IMR-90 (cell line): ENCODE results near the gene ITCH. TPM values are rescaled to one million over a fixed set of nuclear protein-coding genes. Genes with fewer than 3 reads are reported as not detected.

Source experiments
- ATAC-seq: fragments of 200-7000 bp; cut with Tn5 transposase; 2 replicates; pipeline ENCODE4 v1.9.1; 2020; ENCODE audit warnings: low read depth, mild to moderate bottlenecking, moderate library complexity
- BruUV-seq: library from RNA; stranded (reverse); fragments of 400-500 nt; replicated peaks from 2 replicates; lab custom pipeline; 2021; lab: Mats Ljungman, UMichigan
- CTCF ChIA-PET: fragments of 300-600 bp; formaldehyde crosslinking; extraction: SDS; loops from one replicate; lab custom pipeline; 2021; ENCODE audit warnings: antibody characterized with exemption; lab: Yijun Ruan, JAX
- POLR2A ChIA-PET: fragments of 300-600 bp; sonication (Branson Sonifier 250); formaldehyde crosslinking; loops from one replicate; lab custom pipeline; 2022; ENCODE audit warnings: antibody characterized with exemption; ENCODE audit not compliant: unreplicated experiment; lab: Charles Lee
- DNase-seq: peaks from one replicate; pipeline ENCODE4 v3.0.0; 2013
- H2AFZ ChIP-seq: replicated peaks from 2 replicates; pipeline ENCODE3; 2013; ENCODE audit warnings: low read length, mild to moderate bottlenecking; ENCODE audit not compliant: poor library complexity
- H2AK5ac ChIP-seq: 2 replicates; pipeline ENCODE4 v1.6.1; 2013; ENCODE audit warnings: low read depth, low read length, inconsistent platforms
- H2AK9ac ChIP-seq: replicated peaks from 2 replicates; pipeline ENCODE3; 2013; ENCODE audit warnings: mild to moderate bottlenecking, low read depth, low read length, moderate library complexity; ENCODE audit not compliant: poor library complexity
- H2BK120ac ChIP-seq: 2 replicates; pipeline ENCODE4 v1.6.1; 2013; ENCODE audit warnings: low read depth, low read length, inconsistent platforms
- H2BK15ac ChIP-seq: 3 replicates; pipeline ENCODE4 v1.6.1; 2013; ENCODE audit warnings: low read depth, low read length, inconsistent platforms
- H2BK20ac ChIP-seq: 2 replicates; pipeline ENCODE4 v1.6.1; 2013; ENCODE audit warnings: low read depth, mild to moderate bottlenecking, inconsistent platforms, low read length, moderate library complexity
- H2BK5ac ChIP-seq: 2 replicates; pipeline ENCODE4 v1.6.1; 2013; ENCODE audit warnings: mild to moderate bottlenecking, low read depth, low read length, inconsistent platforms; ENCODE audit not compliant: poor library complexity, severe bottlenecking
- H3K14ac ChIP-seq: replicated peaks from 2 replicates; pipeline ENCODE4 v1.6.1; 2013; ENCODE audit warnings: low read depth, low read length, inconsistent platforms
- H3K18ac ChIP-seq: 2 replicates; pipeline ENCODE4 v1.6.1; 2013; ENCODE audit warnings: low read depth, low read length, control low read depth
- H3K23ac ChIP-seq: 2 replicates; pipeline ENCODE4 v1.6.1; 2013; ENCODE audit warnings: low read depth, low read length, inconsistent platforms
- H3K27ac ChIP-seq: 2 replicates; pipeline ENCODE4 v1.5.1; 2013; ENCODE audit warnings: mild to moderate bottlenecking, control low read depth, low read length; ENCODE audit not compliant: insufficient read depth
- H3K27me3 ChIP-seq: 2 replicates; pipeline ENCODE4 v1.6.1; 2013; ENCODE audit warnings: low read length; ENCODE audit not compliant: control insufficient read depth, insufficient read depth
- H3K36me3 ChIP-seq: 2 replicates; pipeline ENCODE4 v1.6.1; 2013; ENCODE audit warnings: low read length, mixed read lengths; ENCODE audit not compliant: control insufficient read depth, insufficient read depth
- H3K4ac ChIP-seq: 2 replicates; pipeline ENCODE4 v1.6.1; 2013; ENCODE audit warnings: low read depth, low read length, inconsistent platforms
- H3K4me1 ChIP-seq: 2 replicates; pipeline ENCODE4 v1.6.1; 2013; ENCODE audit warnings: low read length, mixed read lengths; ENCODE audit not compliant: control insufficient read depth, insufficient read depth
- H3K4me2 ChIP-seq: 2 replicates; pipeline ENCODE4 v1.6.1; 2013; ENCODE audit warnings: low read depth, mild to moderate bottlenecking, control low read depth, low read length, moderate library complexity
- H3K4me3 ChIP-seq: 2 replicates; pipeline ENCODE4 v1.5.1; 2013; ENCODE audit warnings: low read depth, mild to moderate bottlenecking, control low read depth, low read length, moderate library complexity; ENCODE audit not compliant: insufficient read depth
- H3K56ac ChIP-seq: 2 replicates; pipeline ENCODE4 v1.6.1; 2013; ENCODE audit warnings: low read length, inconsistent platforms; ENCODE audit not compliant: insufficient read depth; ENCODE audit errors: extremely low read depth
- H3K79me1 ChIP-seq, 2 experiments: 2 replicates each; pipeline ENCODE4 v1.6.1; 2013; ENCODE audit warnings: low read length in 2 of 2, inconsistent platforms in 1 of 2, low read depth in 1 of 2
- H3K9ac ChIP-seq: 2 replicates; pipeline ENCODE4 v1.6.1; 2013; ENCODE audit warnings: low read depth, low read length, control low read depth
- H3K9me1 ChIP-seq: 2 replicates; pipeline ENCODE4 v1.6.1; 2013; ENCODE audit warnings: low read length, inconsistent platforms; ENCODE audit not compliant: insufficient read depth
- H3K9me3 ChIP-seq: 2 replicates; pipeline ENCODE4 v1.6.1; 2013; ENCODE audit warnings: low read length; ENCODE audit not compliant: control insufficient read depth, insufficient read depth
- H4K20me1 ChIP-seq: 2 replicates; pipeline ENCODE4 v1.6.1; 2013; ENCODE audit warnings: low read length, inconsistent platforms; ENCODE audit not compliant: insufficient read depth
- H4K5ac ChIP-seq: 2 replicates; pipeline ENCODE4 v1.6.1; 2013; ENCODE audit warnings: mild to moderate bottlenecking, low read depth, low read length, control low read depth
- H4K8ac ChIP-seq, 2 experiments: 2 replicates each; pipeline ENCODE4 v1.6.1; 2013; ENCODE audit warnings: low read depth in 2 of 2, low read length in 2 of 2, control low read depth in 1 of 2, inconsistent platforms in 1 of 2
- H4K91ac ChIP-seq: 2 replicates; pipeline ENCODE4 v1.6.1; 2013; ENCODE audit warnings: low read depth, low read length, inconsistent platforms; ENCODE audit not compliant: insufficient read depth
- BHLHE40 ChIP-seq: fragments of 150-350 bp; IDR thresholded peaks from 2 replicates; pipeline ENCODE4 v1.6.1; 2016; ENCODE audit warnings: mild to moderate bottlenecking, low read depth, low read length
- CEBPB ChIP-seq: IDR thresholded peaks from 2 replicates; pipeline ENCODE4 v1.6.1; 2012; ENCODE audit warnings: low read depth, low read length, improper control_type of control experiment
- CHD1 ChIP-seq: IDR thresholded peaks from 2 replicates; pipeline ENCODE4 v1.6.1; 2012; ENCODE audit warnings: low read depth, low read length, improper control_type of control experiment
- CTCF ChIP-seq: conservative IDR thresholded peaks from 2 replicates; pipeline ENCODE4 v1.5.1; 2012; ENCODE audit warnings: mild to moderate bottlenecking, low read depth, low read length, improper control_type of control experiment
- MAFK ChIP-seq: IDR thresholded peaks from 2 replicates; pipeline ENCODE4 v1.6.1; 2012; ENCODE audit warnings: low read depth, low read length, improper control_type of control experiment
- MAZ ChIP-seq: IDR thresholded peaks from 2 replicates; pipeline ENCODE4 v1.6.1; 2012; ENCODE audit warnings: low read depth, mild to moderate bottlenecking, low read length, improper control_type of control experiment, moderate library complexity, borderline replicate concordance
- MXI1 ChIP-seq: IDR thresholded peaks from 2 replicates; pipeline ENCODE4 v1.6.1; 2012; ENCODE audit warnings: low read depth, mild to moderate bottlenecking, low read length, moderate library complexity, borderline replicate concordance
- NFE2L2 ChIP-seq: fragments of 150-350 bp; IDR thresholded peaks from 2 replicates; pipeline ENCODE4 v1.6.1; 2016; ENCODE audit warnings: low read depth, mild to moderate bottlenecking, low read length
- POLR2A ChIP-seq: IDR thresholded peaks from 2 replicates; pipeline ENCODE4 v1.6.1; 2012; ENCODE audit warnings: mild to moderate bottlenecking, low read depth, low read length
- RAD21 ChIP-seq: IDR thresholded peaks from 2 replicates; pipeline ENCODE4 v1.6.1; 2012; ENCODE audit warnings: low read length, improper control_type of control experiment
- RCOR1 ChIP-seq: IDR thresholded peaks from 2 replicates; pipeline ENCODE4 v1.6.1; 2012; ENCODE audit warnings: mild to moderate bottlenecking, low read length, improper control_type of control experiment; ENCODE audit not compliant: insufficient replicate concordance
- RFX5 ChIP-seq: IDR thresholded peaks from 2 replicates; pipeline ENCODE4 v1.8.0; 2012; ENCODE audit warnings: low read depth, mild to moderate bottlenecking, low read length, moderate library complexity
- SMC3 ChIP-seq: fragments of 150-350 bp; IDR thresholded peaks from 2 replicates; pipeline ENCODE4 v1.6.1; 2016; ENCODE audit warnings: low read depth, mild to moderate bottlenecking, antibody characterized with exemption, low read length, moderate library complexity
- USF2 ChIP-seq: fragments of 150-350 bp; IDR thresholded peaks from 2 replicates; pipeline ENCODE4 v1.6.1; 2017; ENCODE audit warnings: mild to moderate bottlenecking, antibody characterized with exemption, low read length, low read depth
- WGBS, 2 experiments: methylation state at CpG; one replicate each; pipeline versions ENCODE4 v1.1.5 to v1.1.7; 2013; ENCODE audit warnings: missing lambda C conversion rate in 2 of 2; ENCODE audit not compliant: insufficient read length in 1 of 2; ENCODE audit errors: extremely low coverage in 2 of 2; 5-methylcytosine and 5-hydroxymethylcytosine counted together
- dilution Hi-C: fragments of 300-500 bp; cut with HindIII; formaldehyde crosslinking; loops from one replicate; pipeline ENCODE4 v1.14.3; 2018; ENCODE audit warnings: low sequenced_read_pairs; ENCODE audit not compliant: unreplicated experiment
- in situ Hi-C: fragments of 300-500 bp; cut with MboI; formaldehyde crosslinking; loops from 3 replicates; pipeline ENCODE4 v1.14.3; 2019; ENCODE audit warnings: low sequenced_read_pairs, inconsistent platforms, mixed read lengths
- intact Hi-C: fragments of 100-400 bp; cut with micrococcal nuclease; formaldehyde crosslinking; loops from 2 replicates; pipeline ENCODE4 v1.10.0; 2022
- polyA plus RNA-seq, 3 experiments: library from polyadenylated mRNA; depleted of rRNA; stranded (reverse); fragments of >200 nt; gene quantifications; 2 replicates each; pipeline ENCODE4 v1.2.3, GENCODE V29; 2012; ENCODE audit warnings: low replicate concordance in 1 of 3
- total RNA-seq: library from RNA; depleted of rRNA; stranded (reverse); fragments of >200 nt; gene quantifications from 2 replicates; pipeline ENCODE4 v1.2.3, GENCODE V29; 2012

Gene ITCH
- total and polyA plus RNA-seq, 2 of the 4 experiments (the other 2 are of a cell fraction) = 12.7 to 94.6 TPM

GRCh38 chr20:34525709-34526416 is 162.8 kb downstream of the ITCH start:
- ChIA-PET POLR2A (no interaction called here), CTCF (interaction anchor here (0.5 to 2.1 kb wide), 4 partner anchors 8 to 213 kb away, joined by 3 to 12 read pairs (median 4); no protein-coding TSS in a partner anchor)
- peak overlapping the region; percentile 25 to 81; a peak in 3 of 4 replicates for H4K8ac ChIP-seq
- peak overlapping the region; percentile 97 for H3K14ac ChIP-seq
- no peaks in the 10 kb centered on the region for H3K9me3 ChIP-seq
- BruUV-seq = no TSS peak
- peaks cover 61% of the 10 kb centered on the region for H3K9me1 ChIP-seq
- WGBS, 2 experiments = 0% methylated on average over 4 of the region's 14 CpGs; no CpG with 5 or more reads in 1 of the 2 experiments
- in situ Hi-C loops (no loop called here), dilution Hi-C loops (no loop called here), intact Hi-C loops (no loop called here)
- peaks cover 56 to 86% of the 10 kb centered on the region in 2 experiments for H3K79me1 ChIP-seq
- H3K23ac ChIP-seq = peak overlapping the region; percentile 92
- H4K91ac ChIP-seq = peak overlapping the region; percentile 97
- peak overlapping the region; percentile 92 for H2AK9ac ChIP-seq
- H2BK15ac ChIP-seq = peak overlapping the region; percentile 98; the same call in 2 of the 3 replicates
- H3K4me3 ChIP-seq = no peak overlapping the region
- peak overlapping the region; percentile 95 for H2BK120ac ChIP-seq
- H3K56ac ChIP-seq = peak overlapping the region; percentile 75
- H2BK5ac ChIP-seq = peak overlapping the region; percentile 92
- H4K5ac ChIP-seq = peak overlapping the region; percentile 71
- peaks cover 46% of the 10 kb centered on the region for H3K4me1 ChIP-seq
- peak; percentile 83 for ATAC-seq
- peak overlapping the region; percentile 97 for H2BK20ac ChIP-seq
- H3K18ac ChIP-seq = peak overlapping the region; percentile 78
- H4K20me1 ChIP-seq = peaks cover 30% of the 10 kb centered on the region
- H3K4ac ChIP-seq = peak overlapping the region; percentile 99
- H3K4me2 ChIP-seq = peak overlapping the region; percentile 59
- no peaks in the 10 kb centered on the region for H3K27me3 ChIP-seq
- peak overlapping the region; percentile 87 for H3K27ac ChIP-seq
- peak; percentile 100 for DNase-seq
- peak overlapping the region; percentile 46 for H3K9ac ChIP-seq
- H2AK5ac ChIP-seq = peak overlapping the region; percentile 93
- peak overlapping the region; percentile 1 for H2AFZ ChIP-seq
- H3K36me3 ChIP-seq = peaks cover 40% of the 10 kb centered on the region
- TF ChIP-seq RAD21 (0 out of 2 replicates have a peak, but pooled peaks have one; percentile 7), MAZ (peak; percentile 91), CTCF (no peak), RFX5 (peak; percentile 77), RCOR1 (peak; percentile 99), BHLHE40 (peak; percentile 89), NFE2L2 (peak; percentile 39; the same call in 1 of the 2 replicates), MAFK (no peak; the same call in none of the 2 replicates), POLR2A (peak; percentile 54), CEBPB (no peak), SMC3 (no peak), MXI1 (peak; percentile 78), USF2 (peak; percentile 7; the same call in 1 of the 2 replicates), CHD1 (no peak)
